WTC11 (cell line): Measurements from ENCODE around the gene C3. TPM values are rescaled to one million over a fixed set of nuclear protein-coding genes. Genes with fewer than 3 reads are reported as not detected.
A peak's percentile ranks its signal among the peaks of the same experiment; 100 is the strongest.

Source experiments
- ATAC-seq: fragments of 200-7000 bp; cut with Tn5 transposase; 2 replicates; pipeline ENCODE4 v1.10.0; 2021; ENCODE audit warnings: mild to moderate bottlenecking, moderate library complexity
- CTCF ChIA-PET: fragments of 300-600 bp; sonication (Branson Sonifier 250); formaldehyde crosslinking; loops from one replicate; lab custom pipeline; 2021; ENCODE audit warnings: antibody characterized with exemption; lab: Charles Lee
- POLR2A ChIA-PET: fragments of 350-600 bp; sonication (Branson Sonifier 250); formaldehyde crosslinking; loops from one replicate; lab custom pipeline; 2021; ENCODE audit warnings: antibody characterized with exemption; lab: Charles Lee
- DNase-seq: peaks from one replicate; pipeline ENCODE4 v3.0.0; 2021; ENCODE audit warnings: low spot score
- H3K27ac Mint-ChIP-seq: 2 replicates; pipeline ENCODE4 v1.8.0; 2021; ENCODE audit warnings: mixed read lengths
- H3K27me3 Mint-ChIP-seq: 2 replicates; pipeline ENCODE4 v1.8.0; 2021; ENCODE audit warnings: low read depth, mild to moderate bottlenecking, moderate library complexity, mixed read lengths
- H3K36me3 Mint-ChIP-seq: 2 replicates; pipeline ENCODE4 v1.8.0; 2021; ENCODE audit warnings: mixed read lengths
- H3K4me1 Mint-ChIP-seq: 2 replicates; pipeline ENCODE4 v1.8.0; 2022; ENCODE audit warnings: mixed read lengths
- H3K4me3 Mint-ChIP-seq: 2 replicates; pipeline ENCODE4 v1.8.0; 2021; ENCODE audit warnings: mild to moderate bottlenecking, moderate library complexity, mixed read lengths
- H3K9me3 Mint-ChIP-seq: 2 replicates; pipeline ENCODE4 v1.8.0; 2021; ENCODE audit warnings: mixed read lengths
- AR ChIP-seq: fragments of 250-450 bp; sonication (Bioruptor Pico); IDR thresholded peaks from 2 replicates; pipeline ENCODE4 v1.9.0; 2021; ENCODE audit warnings: mild to moderate bottlenecking
- ATF1 ChIP-seq: sonication (generic); formaldehyde crosslinking; IDR thresholded peaks from 2 replicates; pipeline ENCODE4 v1.8.1; 2023; ENCODE audit warnings: mild to moderate bottlenecking, moderate library complexity, missing genetic modification reagents
- E2F4 ChIP-seq: sonication (generic); formaldehyde crosslinking; IDR thresholded peaks from 2 replicates; pipeline ENCODE4 v1.8.1; 2022; ENCODE audit warnings: low read depth, mild to moderate bottlenecking, moderate library complexity, missing genetic modification reagents, borderline replicate concordance
- FOXP1 ChIP-seq: sonication (generic); formaldehyde crosslinking; IDR thresholded peaks from 2 replicates; pipeline ENCODE4 v1.8.0; 2022; ENCODE audit warnings: missing genetic modification reagents, mild to moderate bottlenecking, moderate library complexity, borderline replicate concordance
- GABPB1 ChIP-seq: sonication (generic); formaldehyde crosslinking; IDR thresholded peaks from 2 replicates; pipeline ENCODE4 v1.8.1; 2023; ENCODE audit warnings: mild to moderate bottlenecking, missing genetic modification reagents
- GRHL2 ChIP-seq: fragments of 250-450 bp; sonication (Bioruptor Pico); IDR thresholded peaks from 2 replicates; pipeline ENCODE4 v1.8.0; 2022; ENCODE audit warnings: mild to moderate bottlenecking, moderate library complexity; ENCODE audit not compliant: insufficient replicate concordance, severe bottlenecking
- GTF2I ChIP-seq: fragments of 250-450 bp; sonication (Bioruptor Pico); conservative IDR thresholded peaks from 2 replicates; pipeline ENCODE4 v1.4.0; 2021; ENCODE audit warnings: mild to moderate bottlenecking
- HMGA2 ChIP-seq: fragments of 250-450 bp; sonication (Bioruptor Pico); IDR thresholded peaks from 2 replicates; pipeline ENCODE4 v1.4.0; 2021; ENCODE audit warnings: mild to moderate bottlenecking, moderate library complexity
- MXD4 ChIP-seq: fragments of 250-450 bp; sonication (Bioruptor Pico); IDR thresholded peaks from 2 replicates; pipeline ENCODE4 v1.8.0; 2021; ENCODE audit warnings: mild to moderate bottlenecking, moderate library complexity, borderline replicate concordance
- NFATC4 ChIP-seq: fragments of 250-450 bp; sonication (Bioruptor Pico); IDR thresholded peaks from 2 replicates; pipeline ENCODE4 v1.9.0; 2021; ENCODE audit warnings: mild to moderate bottlenecking
- NFYB ChIP-seq: sonication (generic); formaldehyde crosslinking; conservative IDR thresholded peaks from 2 replicates; pipeline ENCODE4 v1.8.0; 2022; ENCODE audit warnings: low read depth, missing genetic modification reagents
- NR1H2 ChIP-seq: sonication (generic); formaldehyde crosslinking; IDR thresholded peaks from 2 replicates; pipeline ENCODE4 v1.9.0; 2021; ENCODE audit warnings: mild to moderate bottlenecking, moderate library complexity, missing genetic modification reagents
- OVOL2 ChIP-seq: fragments of 250-450 bp; sonication (Bioruptor Pico); IDR thresholded peaks from 2 replicates; pipeline ENCODE4 v1.9.0; 2021; ENCODE audit warnings: mild to moderate bottlenecking, borderline replicate concordance
- SOX15 ChIP-seq: fragments of 250-450 bp; sonication (Bioruptor Pico); IDR thresholded peaks from 2 replicates; pipeline ENCODE4 v1.9.0; 2021; ENCODE audit warnings: mild to moderate bottlenecking
- ZBTB21 ChIP-seq: sonication (generic); formaldehyde crosslinking; IDR thresholded peaks from 2 replicates; pipeline ENCODE4 v1.8.1; 2023; ENCODE audit warnings: mild to moderate bottlenecking, missing genetic modification reagents, borderline replicate concordance
- ZBTB43 ChIP-seq: sonication (generic); formaldehyde crosslinking; IDR thresholded peaks from 2 replicates; pipeline ENCODE4 v1.8.1; 2023; ENCODE audit warnings: mild to moderate bottlenecking, missing genetic modification reagents
- ZNF396 ChIP-seq: fragments of 250-450 bp; sonication (Bioruptor Pico); IDR thresholded peaks from 2 replicates; pipeline ENCODE4 v1.8.0; 2021; ENCODE audit warnings: mild to moderate bottlenecking, moderate library complexity, borderline replicate concordance
- ZNF416 ChIP-seq: fragments of 250-450 bp; sonication (Bioruptor Pico); IDR thresholded peaks from 2 replicates; pipeline ENCODE4 v1.9.0; 2021; ENCODE audit warnings: mild to moderate bottlenecking, inconsistent platforms
- ZNF425 ChIP-seq: fragments of 250-450 bp; sonication (Bioruptor Pico); conservative IDR thresholded peaks from 2 replicates; pipeline ENCODE4 v1.9.0; 2021; ENCODE audit warnings: mild to moderate bottlenecking
- total RNA-seq: library from RNA; stranded (reverse); gene quantifications from 3 replicates; pipeline ENCODE4 v1.2.3, GENCODE V29; 2021

Gene C3
- total RNA-seq, 1 experiment from 2014 or later = 7.0 TPM

GRCh38 chr19:6717441-6717971 lies 2.9 kb downstream of the C3 start:
- H3K4me3 Mint-ChIP-seq = no peak overlapping the region

GRCh38 chr19:6717036-6717435 lies 3.4 kb downstream of the C3 start:
- peaks cover 11% of the 10 kb centered on the region for H3K27me3 Mint-ChIP-seq
- no peak for ATAC-seq
- 0 out of 2 replicates have a peak, but pooled peaks have one; percentile 36 for TF ChIP-seq GTF2I (CRISPR knock-in tag)
- no peak for TF ChIP-seq SOX15 (CRISPR knock-in tag)
- no peaks in the 10 kb centered on the region for H3K36me3 Mint-ChIP-seq
- H3K9me3 Mint-ChIP-seq = peaks cover 8% of the 10 kb centered on the region
- ChIA-PET CTCF (no interaction called here), POLR2A (no interaction called here)
- H3K4me1 Mint-ChIP-seq = peaks cover 10% of the 10 kb centered on the region
- H3K4me3 Mint-ChIP-seq = no peak overlapping the region
- H3K27ac Mint-ChIP-seq = no peak overlapping the region
- DNase-seq = no peak

More at GRCh38 chr19:6717441-6717971, 2.9 kb downstream of the C3 start:
- H3K9me3 Mint-ChIP-seq = peaks cover 8% of the 10 kb centered on the region
- H3K36me3 Mint-ChIP-seq = no peaks in the 10 kb centered on the region
- ChIA-PET POLR2A (no interaction called here), CTCF (interaction anchor here (1.5 kb wide), 1 partner anchor 16 kb away, joined by 3 read pairs; no protein-coding TSS in a partner anchor)
- peaks cover 7% of the 10 kb centered on the region for H3K27me3 Mint-ChIP-seq
- ATAC-seq = no peak
- no peak for DNase-seq
- peak overlapping the region; percentile 66 for H3K27ac Mint-ChIP-seq
- no peak for TF ChIP-seq ZNF416 (CRISPR knock-in tag)
- TF ChIP-seq GRHL2 (CRISPR knock-in tag) = no peak
- TF ChIP-seq FOXP1 (CRISPR knock-in tag) = no peak
- H3K4me1 Mint-ChIP-seq = peaks cover 10% of the 10 kb centered on the region

- Mint-ChIP-seq H3K4me3 (no peak overlapping the region), H3K9me3 (peaks cover 8% of the 10 kb centered on the region), H3K36me3 (no peaks in the 10 kb centered on the region), H3K27ac (no peak overlapping the region), H3K4me1 (peaks cover 11% of the 10 kb centered on the region), H3K27me3 (peaks cover 13% of the 10 kb centered on the region)
- TF ChIP-seq ZNF425 (CRISPR knock-in tag) (no peak), HMGA2 (no peak), AR (CRISPR knock-in tag) (no peak), OVOL2 (CRISPR knock-in tag) (no peak), ZBTB21 (no peak), NFATC4 (CRISPR knock-in tag) (no peak)
- DNase-seq = no peak
- no peak for ATAC-seq
- ChIA-PET POLR2A (no interaction called here), CTCF (interaction anchor here (1.6 kb wide), 1 partner anchor 16 kb away, joined by 4 read pairs; no protein-coding TSS in a partner anchor)
These were observed 3.9 kb downstream of the C3 start for GRCh38 chr19:6716610-6716970.

GRCh38 chr19:6714749-6715555 lies 5.5 kb downstream of the C3 start:
- peaks cover 30% of the 10 kb centered on the region for H3K27me3 Mint-ChIP-seq
- CTCF ChIA-PET = interaction anchor here (1.0 to 1.6 kb wide), 3 partner anchors 18 to 199 kb away, joined by 3 to 4 read pairs (median 3); no protein-coding TSS in a partner anchor
- POLR2A ChIA-PET = interaction anchor here (0.6 kb wide), 1 partner anchor 181 kb away, joined by 5 read pairs; no protein-coding TSS in a partner anchor
- no peak overlapping the region for H3K27ac Mint-ChIP-seq
- no peaks in the 10 kb centered on the region for H3K36me3 Mint-ChIP-seq
- H3K4me1 Mint-ChIP-seq = peaks cover 20% of the 10 kb centered on the region
- no peak for DNase-seq
- ATAC-seq = no peak
- no peak overlapping the region for H3K4me3 Mint-ChIP-seq
- peaks cover 8% of the 10 kb centered on the region for H3K9me3 Mint-ChIP-seq
- TF ChIP-seq ZNF396 (CRISPR knock-in tag) (no peak), MXD4 (no peak), ATF1 (no peak), NFYB (CRISPR knock-in tag) (no peak), E2F4 (no peak), ZBTB43 (no peak), NR1H2 (CRISPR knock-in tag) (no peak), GABPB1 (CRISPR knock-in tag) (no peak; the same call in 1 of the 2 replicates)
